PC-3 (cell line): Measurements from ENCODE around the gene ZBTB43. TPM values are rescaled to one million over a fixed set of nuclear protein-coding genes. Genes with fewer than 3 reads are reported as not detected.
"Not testable (repeated sequence)": the region's sequence is repeated elsewhere in the genome, so short reads cannot be mapped to it uniquely, and the experiment has no call there.

Source experiments
- ATAC-seq: fragments of 200-7000 bp; cut with Tn5 transposase; 2 replicates; pipeline ENCODE4 v1.9.1; 2020; ENCODE audit warnings: mild to moderate bottlenecking, moderate library complexity
- BruUV-seq: library from RNA; stranded (reverse); fragments of 400-500 nt; replicated peaks from 2 replicates; lab custom pipeline; 2021; lab: Mats Ljungman, UMichigan
- CTCF ChIA-PET: fragments of 300-600 bp; sonication (Branson Sonifier 250); formaldehyde crosslinking; loops from one replicate; lab custom pipeline; 2022; ENCODE audit warnings: antibody characterized with exemption; lab: Charles Lee
- POLR2A ChIA-PET: fragments of 300-600 bp; sonication (Branson Sonifier 250); formaldehyde crosslinking; loops from one replicate; lab custom pipeline; 2022; ENCODE audit warnings: antibody characterized with exemption; ENCODE audit not compliant: unreplicated experiment; lab: Charles Lee
- DNase-seq: peaks from one replicate; pipeline ENCODE4 v3.0.0-alpha.2; 2015
- H2AFZ ChIP-seq: fragments of 300-600 bp; sonication (generic); 2 replicates; pipeline ENCODE4 v1.6.0; 2016; ENCODE audit warnings: antibody characterized with exemption, low read length
- H3F3A ChIP-seq: fragments of 300-600 bp; sonication (generic); one replicate; pipeline ENCODE4 v1.6.0; 2017; ENCODE audit warnings: antibody characterized with exemption, low read length, control low read depth, mild to moderate bottlenecking; ENCODE audit not compliant: unreplicated experiment
- H3K27ac ChIP-seq: fragments of 300-600 bp; sonication (generic); 2 replicates; pipeline ENCODE4 v1.5.1; 2016; ENCODE audit warnings: mild to moderate bottlenecking, low read length
- H3K27me3 ChIP-seq: fragments of 300-600 bp; sonication (generic); 2 replicates; pipeline ENCODE4 v1.6.1; 2016; ENCODE audit warnings: low read length, mixed read lengths
- H3K36me3 ChIP-seq: fragments of 300-600 bp; sonication (generic); 2 replicates; pipeline ENCODE4 v1.6.1; 2016; ENCODE audit warnings: low read depth, mixed run types, low read length, mixed read lengths
- H3K4me1 ChIP-seq: fragments of 300-600 bp; sonication (generic); 2 replicates; pipeline ENCODE4 v1.5.1; 2016; ENCODE audit warnings: low read length; ENCODE audit not compliant: insufficient read depth
- H3K4me2 ChIP-seq: fragments of 300-600 bp; sonication (generic); 2 replicates; pipeline ENCODE4 v1.6.0; 2016; ENCODE audit warnings: low read length
- H3K4me3 ChIP-seq: fragments of 300-600 bp; sonication (generic); 2 replicates; pipeline ENCODE4 v1.5.1; 2016; ENCODE audit warnings: mild to moderate bottlenecking, low read length, mixed read lengths
- H3K79me2 ChIP-seq: fragments of 300-600 bp; sonication (generic); 2 replicates; pipeline ENCODE4 v1.6.1; 2017; ENCODE audit warnings: low read length, mixed read lengths
- H3K9ac ChIP-seq: fragments of 300-600 bp; sonication (generic); 2 replicates; pipeline ENCODE4 v1.6.0; 2016; ENCODE audit warnings: mild to moderate bottlenecking, low read length
- H3K9me2 ChIP-seq: fragments of 300-600 bp; sonication (generic); replicated peaks from 2 replicates; pipeline ENCODE4 v1.6.1; 2016; ENCODE audit warnings: mixed run types, low read length, mixed read lengths
- H3K9me3 ChIP-seq: fragments of 300-600 bp; sonication (generic); 2 replicates; pipeline ENCODE4 v1.6.1; 2016; ENCODE audit warnings: low read length, mixed read lengths
- H4K20me1 ChIP-seq: fragments of 300-600 bp; sonication (generic); 2 replicates; pipeline ENCODE4 v1.6.1; 2016; ENCODE audit warnings: low read length, mixed read lengths
- CTCF ChIP-seq: fragments of 300-600 bp; sonication (generic); conservative IDR thresholded peaks from 2 replicates; pipeline ENCODE4 v1.5.1; 2017; ENCODE audit warnings: antibody characterized with exemption, low read depth, mild to moderate bottlenecking, low read length
- EZH2 ChIP-seq: fragments of 300-600 bp; sonication (generic); IDR thresholded peaks from one replicate; pipeline ENCODE4 v1.6.1; 2017; ENCODE audit warnings: antibody characterized with exemption, mild to moderate bottlenecking, low read length; ENCODE audit not compliant: unreplicated experiment
- EZH2phosphoT487 ChIP-seq: fragments of 300-600 bp; sonication (generic); IDR thresholded peaks from 2 replicates; pipeline ENCODE4 v1.6.1; 2018; ENCODE audit warnings: mild to moderate bottlenecking, antibody characterized with exemption, low read length, borderline replicate concordance
- intact Hi-C: fragments of 100-400 bp; cut with micrococcal nuclease; formaldehyde crosslinking; loops from 2 replicates; pipeline ENCODE4 v1.9.0; 2023
- total RNA-seq: library from RNA; depleted of rRNA; stranded (reverse); fragments of >200 nt; gene quantifications from 2 replicates; pipeline ENCODE4 v1.2.3, GENCODE V29; 2014

The ZBTB43 gene
- total RNA-seq, 1 experiment from 2014 or later: 5.9 TPM

- Histone ChIP-seq H4K20me1 (0 out of 2 replicates have a peak, but pooled peaks cover 4% of the 10 kb centered on the region), H3K27ac (no peak overlapping the region), H3K9me3 (no peaks in the 10 kb centered on the region), H2AFZ (no peak overlapping the region), H3K27me3 (no peaks in the 10 kb centered on the region), H3K4me2 (no peak overlapping the region), H3K9me2 (no peaks in the 10 kb centered on the region), H3K79me2 (peaks cover 31% of the 10 kb centered on the region), H3K36me3 (peaks cover 25% of the 10 kb centered on the region), H3K4me1 (no peaks in the 10 kb centered on the region), H3K4me3 (no peak overlapping the region), H3F3A (no peaks in the 10 kb centered on the region), H3K9ac (no peak overlapping the region)
- ATAC-seq (no peak), DNase-seq (no peak)
- ChIA-PET POLR2A (no interaction called here), CTCF (no interaction called here)
- TF ChIP-seq CTCF (no peak), EZH2phosphoT487 (no peak), EZH2 (no peak)
- intact Hi-C loops: no loop called here
- no TSS peak for BruUV-seq
Measured at GRCh38 chr9:126822873-126823272, 18.0 kb downstream of the ZBTB43 start.

GRCh38 chr9:126824052-126824451, 19.2 kb downstream of the ZBTB43 start:
- POLR2A ChIA-PET, BruUV-seq, H3F3A ChIP-seq, H3K4me2 ChIP-seq, H3K4me3 ChIP-seq, H3K9me3 ChIP-seq, H3K27ac ChIP-seq, H2AFZ ChIP-seq, H3K4me1 ChIP-seq, intact Hi-C loops, H4K20me1 ChIP-seq, H3K9ac ChIP-seq, DNase-seq, CTCF ChIA-PET, ATAC-seq, H3K9me2 ChIP-seq, H3K27me3 ChIP-seq: not testable (repeated sequence)
- Histone ChIP-seq H3K36me3 (peaks cover 14% of the 10 kb centered on the region), H3K79me2 (peaks cover 27% of the 10 kb centered on the region)

GRCh38 chr9:126827227-126827626, 22.4 kb downstream of the ZBTB43 start:
- no TSS peak for BruUV-seq
- ATAC-seq (no peak), DNase-seq (no peak)
- H3K4me1 ChIP-seq: no peaks in the 10 kb centered on the region
- no peak for TF ChIP-seq EZH2
- TF ChIP-seq CTCF: no peak
- TF ChIP-seq EZH2phosphoT487: no peak
- H3K27me3 ChIP-seq: no peaks in the 10 kb centered on the region
- CTCF ChIA-PET: no interaction called here
- no peaks in the 10 kb centered on the region for H3K9me3 ChIP-seq
- no peak overlapping the region for H3K9ac ChIP-seq
- intact Hi-C loops: no loop called here
- H4K20me1 ChIP-seq: 0 out of 2 replicates have a peak, but pooled peaks cover 4% of the 10 kb centered on the region
- peaks cover 3% of the 10 kb centered on the region; the same call in 1 of the 2 replicates for H3K36me3 ChIP-seq
- no peaks in the 10 kb centered on the region for H3F3A ChIP-seq
- no peak overlapping the region for H3K27ac ChIP-seq
- no peaks in the 10 kb centered on the region for H3K9me2 ChIP-seq
- H3K4me2 ChIP-seq: no peak overlapping the region
- H2AFZ ChIP-seq: no peak overlapping the region
- no peak overlapping the region for H3K4me3 ChIP-seq
- POLR2A ChIA-PET: no interaction called here
- H3K79me2 ChIP-seq: peaks cover 18% of the 10 kb centered on the region
